SH-SY5Y (cell line): Measurements from ENCODE around the gene FANCC.

Experiments
- GATA2 ChIP-seq: IDR thresholded peaks from 2 replicates; pipeline ENCODE4 v1.6.1; 2011; ENCODE audit warnings: mild to moderate bottlenecking, low read depth, low read length
- GATA3 ChIP-seq: IDR thresholded peaks from 2 replicates; pipeline ENCODE4 v1.6.1; 2011; ENCODE audit warnings: low read depth, mild to moderate bottlenecking, low read length, moderate library complexity

GRCh38 chr9:95060234-95060633 is 257.3 kb downstream of the FANCC start:
- TF ChIP-seq GATA3 (no peak), GATA2 (no peak)
